ENCODE measurements around the gene TGFBR3.
A peak's percentile ranks its signal among the peaks of the same experiment; 100 is the strongest.

Gene TGFBR3

GRCh38 chr1:91876040-91876470 lies 9.9 kb downstream of the TGFBR3 start:
- no peak overlapping the region for H3K4me3 ChIP-seq (ENCODE audit: low read length)
- no peak for DNase-seq (ENCODE audit: low read depth)
- TF ChIP-seq CTCF (IDR thresholded peaks at IDR 0.05; ENCODE audit: insufficient read depth, low read depth, low read length, missing control alignments) = no peak

- H3K4me3 ChIP-seq (ENCODE audit: low read length) = no peak overlapping the region
- DNase-seq (ENCODE audit: low read depth) = no peak
- TF ChIP-seq CTCF (IDR thresholded peaks at IDR 0.05; ENCODE audit: insufficient read depth, low read depth, low read length, missing control alignments) = no peak
Measured at GRCh38 chr1:91874167-91874566, 11.8 kb downstream of the TGFBR3 start.

DNA sequence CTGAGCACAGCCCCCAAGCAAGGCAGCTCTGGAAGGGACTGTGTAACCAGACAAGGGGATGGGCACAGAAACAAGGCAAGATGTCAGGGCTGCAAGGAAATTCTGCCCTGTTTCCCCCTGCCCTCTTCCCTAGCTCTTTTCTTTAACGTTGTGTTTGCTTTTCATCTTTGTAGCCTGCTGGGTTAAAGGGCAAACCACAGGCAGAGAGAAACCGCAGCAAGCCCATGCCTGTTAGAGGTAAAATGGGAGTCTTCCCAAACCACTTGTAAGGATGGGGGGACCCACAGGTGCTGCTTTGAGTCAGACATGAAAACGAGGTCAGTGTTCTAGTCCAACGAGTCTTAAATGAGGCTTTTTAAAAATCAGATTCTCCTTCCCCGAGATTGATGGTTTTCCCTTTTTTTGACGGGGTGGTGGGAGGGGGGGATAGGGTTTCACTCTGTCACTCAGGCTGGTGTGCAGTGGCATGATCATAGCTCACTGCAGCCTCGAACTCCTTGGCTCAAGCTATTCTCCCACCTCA lies 13.3 kb downstream of the TGFBR3 start:
- TF ChIP-seq CTCF (IDR thresholded peaks at IDR 0.05; ENCODE audit: insufficient read depth, low read depth, low read length, missing control alignments) = no peak
- H3K4me3 ChIP-seq (ENCODE audit: low read length) = no peak overlapping the region
- peak; percentile 73 for DNase-seq (ENCODE audit: low read depth)

GRCh38 chr1:91872000-91872399 lies 14.0 kb downstream of the TGFBR3 start:
- TF ChIP-seq CTCF (IDR thresholded peaks at IDR 0.05; ENCODE audit: insufficient read depth, low read depth, low read length, missing control alignments) = no peak
- no peak overlapping the region for H3K4me3 ChIP-seq (ENCODE audit: low read length)
- no peak for DNase-seq (ENCODE audit: low read depth)

GRCh38 chr1:91870322-91870721 lies 15.6 kb downstream of the TGFBR3 start:
- no peak for TF ChIP-seq CTCF (IDR thresholded peaks at IDR 0.05; ENCODE audit: insufficient read depth, low read depth, low read length, missing control alignments)

DNA sequence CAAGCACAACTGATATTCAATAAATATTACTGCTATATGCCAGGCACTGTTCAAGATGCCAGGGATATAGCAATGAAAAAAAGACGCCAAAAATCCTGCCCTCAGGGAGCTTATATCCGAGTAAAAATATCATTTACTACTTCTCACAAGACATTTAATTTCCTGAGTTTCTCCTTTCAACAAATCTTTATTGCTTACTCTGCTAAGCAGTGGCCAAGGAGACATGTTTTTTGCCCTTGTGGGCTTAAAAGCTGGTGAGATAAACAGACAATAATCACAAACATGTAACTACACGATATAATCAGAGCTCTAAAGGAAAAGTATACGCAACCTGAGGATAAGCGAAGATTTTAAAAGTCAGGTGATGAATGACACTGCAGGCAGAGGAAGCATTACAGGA lies 19.5 kb downstream of the TGFBR3 start:
- no peak for DNase-seq (ENCODE audit: low read depth)
- H3K4me3 ChIP-seq (ENCODE audit: low read length) = no peak overlapping the region
- no peak for TF ChIP-seq CTCF (IDR thresholded peaks at IDR 0.05; ENCODE audit: insufficient read depth, low read depth, low read length, missing control alignments)

More at GRCh38 chr1:91870322-91870721, 15.6 kb downstream of the TGFBR3 start:
- no peak overlapping the region for H3K4me3 ChIP-seq (ENCODE audit: low read length)
- no peak for DNase-seq (ENCODE audit: low read depth)

GRCh38 chr1:91864017-91864700 lies 21.8 kb downstream of the TGFBR3 start:
- no peak for TF ChIP-seq CTCF (IDR thresholded peaks at IDR 0.05; ENCODE audit: insufficient read depth, low read depth, low read length, missing control alignments)
- no peak overlapping the region for H3K4me3 ChIP-seq (ENCODE audit: low read length)
- DNase-seq (ENCODE audit: low read depth) = peak; percentile 88
